Activated CD4-positive, alpha-beta memory T cell treated with anti-CD3 and anti-CD28 coated beads, Interleukin-2, amount 10 ng/mL, durations not matched to agents 7 days and 5 days (primary cell): ENCODE data around the gene CPNE9. TPM values are rescaled to one million over a fixed set of nuclear protein-coding genes. Genes with fewer than 3 reads are reported as not detected.

Experiments
- CTCF ChIA-PET: fragments of 350-600 bp; sonication (Branson Sonifier 250); formaldehyde crosslinking; loops from one replicate; lab custom pipeline; 2021; ENCODE audit warnings: antibody characterized with exemption, inconsistent platforms; lab: Charles Lee
- POLR2A ChIA-PET: fragments of 350-600 bp; sonication (Branson Sonifier 250); formaldehyde crosslinking; loops from one replicate; lab custom pipeline; 2021; ENCODE audit warnings: antibody characterized with exemption; lab: Charles Lee
- DNase-seq: peaks from one replicate; pipeline ENCODE4 v3.0.0-alpha.2; 2020
- H3K27ac Mint-ChIP-seq: one replicate; pipeline ENCODE4 v1.8.0; 2021; ENCODE audit warnings: mild to moderate bottlenecking, mixed read lengths
- H3K27me3 Mint-ChIP-seq: one replicate; pipeline ENCODE4 v1.8.0; 2021; ENCODE audit warnings: mixed read lengths
- H3K36me3 Mint-ChIP-seq: one replicate; pipeline ENCODE4 v1.8.0; 2021; ENCODE audit warnings: low read depth, mixed read lengths
- H3K4me1 Mint-ChIP-seq: one replicate; pipeline ENCODE4 v1.8.0; 2021; ENCODE audit warnings: mixed read lengths
- H3K4me3 Mint-ChIP-seq: one replicate; pipeline ENCODE4 v1.8.0; 2021; ENCODE audit warnings: mild to moderate bottlenecking, mixed read lengths
- H3K9me3 Mint-ChIP-seq: one replicate; pipeline ENCODE4 v1.8.0; 2021; ENCODE audit warnings: mixed read lengths
- total RNA-seq, 2 experiments: library from RNA; stranded (reverse); gene quantifications; one replicate each; pipeline ENCODE4 v1.2.3, GENCODE V29; 2021

CPNE9 gene
- total RNA-seq, 2 experiments from 2014 or later, result 0.33 TPM; not detected in 1

- Mint-ChIP-seq H3K27ac (no peak overlapping the region), H3K4me3 (no peak overlapping the region), H3K4me1 (no peaks in the 10 kb centered on the region), H3K36me3 (peaks cover 60% of the 10 kb centered on the region), H3K9me3 (no peaks in the 10 kb centered on the region), H3K27me3 (no peaks in the 10 kb centered on the region)
- no peak for DNase-seq
- ChIA-PET CTCF (no interaction called here), POLR2A (no interaction called here)
Observed at GRCh38 chr3:9691636-9692035, 12.0 kb upstream of the CPNE9 start.

- H3K27me3 Mint-ChIP-seq, result no peaks in the 10 kb centered on the region
- no peak overlapping the region for H3K27ac Mint-ChIP-seq
- ChIA-PET POLR2A (no interaction called here), CTCF (interaction anchor here (1.3 kb wide), 1 partner anchor 34 kb away, joined by 3 read pairs; no protein-coding TSS in a partner anchor)
- no peak for DNase-seq
- H3K4me1 Mint-ChIP-seq, result no peaks in the 10 kb centered on the region
- H3K4me3 Mint-ChIP-seq, result no peak overlapping the region
- no peaks in the 10 kb centered on the region for H3K9me3 Mint-ChIP-seq
- peaks cover 59% of the 10 kb centered on the region for H3K36me3 Mint-ChIP-seq
Observed at GRCh38 chr3:9692416-9692815, 11.2 kb upstream of the CPNE9 start.

DNA sequence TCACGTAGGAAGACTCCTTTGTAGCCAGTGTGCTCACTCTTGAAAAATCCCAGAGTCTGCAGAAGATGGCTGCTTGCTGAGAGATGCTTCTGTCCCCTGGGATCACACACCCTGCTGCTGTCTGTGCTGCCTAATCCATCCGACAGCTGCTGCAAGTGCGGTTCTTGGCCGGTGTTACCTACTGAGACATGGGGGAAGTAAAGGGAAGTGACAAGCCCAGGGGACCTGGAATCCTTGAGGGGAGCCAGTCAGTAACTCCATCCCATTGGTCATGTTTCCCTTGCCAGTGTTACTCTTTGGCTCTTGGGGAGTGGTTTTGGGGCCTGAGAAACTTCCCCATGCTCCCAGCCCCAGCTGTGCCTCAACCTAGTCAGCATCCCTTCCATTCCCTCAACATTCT lies 8.3 kb upstream of the CPNE9 start:
- Mint-ChIP-seq H3K27me3 (no peaks in the 10 kb centered on the region), H3K4me1 (no peaks in the 10 kb centered on the region), H3K36me3 (peaks cover 49% of the 10 kb centered on the region), H3K27ac (no peak overlapping the region), H3K4me3 (no peak overlapping the region), H3K9me3 (no peaks in the 10 kb centered on the region)
- DNase-seq, result no peak
- ChIA-PET POLR2A (interaction anchor here (2.1 kb wide), 1 partner anchor 12 kb away, joined by 5 read pairs; no protein-coding TSS in a partner anchor), CTCF (interaction anchor here (1.7 kb wide), 1 partner anchor 32 kb away, joined by 7 read pairs; no protein-coding TSS in a partner anchor)

DNA sequence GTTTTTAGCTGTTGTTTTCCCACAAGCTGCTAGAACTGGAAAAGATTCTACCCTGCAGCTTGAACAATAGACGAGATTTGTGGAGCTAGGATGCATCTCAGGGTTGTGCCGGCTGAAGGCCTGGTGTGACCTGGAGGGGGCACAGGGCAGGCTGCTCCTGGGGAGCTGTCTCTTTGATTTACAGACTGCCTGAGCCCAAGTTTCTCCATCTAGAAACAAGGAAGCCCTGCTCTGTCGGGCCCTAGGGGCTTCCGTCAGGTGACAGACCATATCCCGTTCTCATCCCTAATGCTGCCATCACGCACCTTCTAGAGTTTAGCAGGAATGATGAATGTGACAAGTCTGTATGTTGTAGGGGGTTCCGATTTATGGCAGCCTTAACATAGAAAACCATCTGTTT lies 7.9 kb upstream of the CPNE9 start:
- DNase-seq, result no peak
- H3K27ac Mint-ChIP-seq, result no peak overlapping the region
- no peaks in the 10 kb centered on the region for H3K9me3 Mint-ChIP-seq
- CTCF ChIA-PET, result no interaction called here
- H3K4me1 Mint-ChIP-seq, result no peaks in the 10 kb centered on the region
- H3K4me3 Mint-ChIP-seq, result no peak overlapping the region
- peaks cover 48% of the 10 kb centered on the region for H3K36me3 Mint-ChIP-seq
- POLR2A ChIA-PET, result interaction anchor here (2.1 kb wide), 1 partner anchor 12 kb away, joined by 5 read pairs; no protein-coding TSS in a partner anchor
- H3K27me3 Mint-ChIP-seq, result no peaks in the 10 kb centered on the region

GRCh38 chr3:9696480-9697220 lies 7.0 kb upstream of the CPNE9 start:
- Mint-ChIP-seq H3K9me3 (no peaks in the 10 kb centered on the region), H3K27me3 (no peaks in the 10 kb centered on the region), H3K36me3 (peaks cover 54% of the 10 kb centered on the region), H3K4me3 (no peak overlapping the region), H3K27ac (no peak overlapping the region), H3K4me1 (no peaks in the 10 kb centered on the region)
- DNase-seq, result no peak
- CTCF ChIA-PET, result no interaction called here
- POLR2A ChIA-PET, result no interaction called here

- ChIA-PET CTCF (no interaction called here), POLR2A (no interaction called here)
- Mint-ChIP-seq H3K4me1 (no peaks in the 10 kb centered on the region), H3K36me3 (peaks cover 55% of the 10 kb centered on the region), H3K27me3 (peaks cover under 1% of the 10 kb centered on the region), H3K4me3 (no peak overlapping the region), H3K9me3 (no peaks in the 10 kb centered on the region), H3K27ac (no peak overlapping the region)
- DNase-seq, result no peak
Observed at GRCh38 chr3:9697892-9698291, 5.7 kb upstream of the CPNE9 start.

GRCh38 chr3:9698293-9698692 lies 5.3 kb upstream of the CPNE9 start:
- Mint-ChIP-seq H3K27ac (no peak overlapping the region), H3K4me3 (no peak overlapping the region), H3K27me3 (peaks cover 3% of the 10 kb centered on the region), H3K36me3 (peaks cover 58% of the 10 kb centered on the region), H3K4me1 (no peaks in the 10 kb centered on the region), H3K9me3 (no peaks in the 10 kb centered on the region)
- ChIA-PET POLR2A (no interaction called here), CTCF (no interaction called here)
- no peak for DNase-seq

- Mint-ChIP-seq H3K4me1 (peaks cover 7% of the 10 kb centered on the region), H3K27me3 (peaks cover 14% of the 10 kb centered on the region), H3K4me3 (no peak overlapping the region), H3K36me3 (peaks cover 43% of the 10 kb centered on the region), H3K27ac (no peak overlapping the region), H3K9me3 (no peaks in the 10 kb centered on the region)
- DNase-seq, result no peak
- POLR2A ChIA-PET, result no interaction called here
- CTCF ChIA-PET, result no interaction called here
Observed at GRCh38 chr3:9700536-9700935, 3.1 kb upstream of the CPNE9 start.

DNA sequence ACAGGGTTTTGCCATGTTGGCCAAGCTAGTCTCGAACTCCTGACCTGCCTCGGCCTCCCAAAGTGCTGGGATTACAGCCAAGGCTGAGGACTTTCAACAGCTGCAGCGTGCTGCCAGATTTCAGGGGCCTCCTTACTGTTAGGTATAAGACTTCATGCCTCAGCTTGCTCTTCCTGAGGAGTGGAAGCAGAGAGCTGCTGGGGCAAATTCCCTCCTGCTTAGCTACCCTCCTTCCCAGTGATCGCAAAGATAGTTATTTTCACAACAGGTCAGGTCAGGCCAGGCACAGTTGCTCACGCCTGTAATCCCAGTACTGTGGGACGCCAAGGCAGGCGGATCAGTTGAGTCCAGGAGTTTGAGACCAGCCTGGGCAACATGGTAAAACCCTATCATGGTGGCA lies 2.6 kb upstream of the CPNE9 start:
- Mint-ChIP-seq H3K4me1 (peaks cover 7% of the 10 kb centered on the region), H3K27me3 (peaks cover 17% of the 10 kb centered on the region), H3K36me3 (peaks cover 41% of the 10 kb centered on the region), H3K9me3 (no peaks in the 10 kb centered on the region), H3K27ac (no peak overlapping the region), H3K4me3 (no peak overlapping the region)
- no peak for DNase-seq
- ChIA-PET CTCF (no interaction called here), POLR2A (no interaction called here)

- peaks cover 39% of the 10 kb centered on the region for H3K36me3 Mint-ChIP-seq
- no peaks in the 10 kb centered on the region for H3K9me3 Mint-ChIP-seq
- H3K27ac Mint-ChIP-seq, result no peak overlapping the region
- POLR2A ChIA-PET, result interaction anchor here (1.1 kb wide), 1 partner anchor 12 kb away, joined by 4 read pairs; no protein-coding TSS in a partner anchor
- H3K27me3 Mint-ChIP-seq, result peaks cover 24% of the 10 kb centered on the region
- CTCF ChIA-PET, result interaction anchor here (1.2 kb wide), 1 partner anchor 25 kb away, joined by 3 read pairs; no protein-coding TSS in a partner anchor
- no peak for DNase-seq
- peaks cover 9% of the 10 kb centered on the region for H3K4me1 Mint-ChIP-seq
- no peak overlapping the region for H3K4me3 Mint-ChIP-seq
Observed at GRCh38 chr3:9701711-9702110, 1.9 kb upstream of the CPNE9 start.

- ChIA-PET CTCF (no interaction called here), POLR2A (interaction anchor here (1.1 kb wide), 1 partner anchor 581 kb away, joined by 3 read pairs; no protein-coding TSS in a partner anchor)
- Mint-ChIP-seq H3K9me3 (no peaks in the 10 kb centered on the region), H3K27ac (no peak overlapping the region), H3K4me3 (no peak overlapping the region), H3K27me3 (peaks cover 28% of the 10 kb centered on the region), H3K36me3 (peaks cover 31% of the 10 kb centered on the region), H3K4me1 (peaks cover 9% of the 10 kb centered on the region)
- no peak for DNase-seq
Observed at GRCh38 chr3:9703240-9703639, 393 bp upstream of the CPNE9 start.

- ChIA-PET CTCF (interaction anchor here (1.0 kb wide), 1 partner anchor 22 kb away, joined by 3 read pairs; no protein-coding TSS in a partner anchor), POLR2A (interaction anchor here (0.6 kb wide), 1 partner anchor 316 kb away, joined by 4 read pairs; no protein-coding TSS in a partner anchor)
- Mint-ChIP-seq H3K4me1 (peaks cover 9% of the 10 kb centered on the region), H3K4me3 (no peak overlapping the region), H3K27me3 (peaks cover 28% of the 10 kb centered on the region), H3K36me3 (peaks cover 29% of the 10 kb centered on the region), H3K9me3 (no peaks in the 10 kb centered on the region), H3K27ac (no peak overlapping the region)
- peak; percentile 20 for DNase-seq
Observed at GRCh38 chr3:9704347-9705322, 1.0 kb downstream of the CPNE9 start.
